ENCODE results near the gene LAMP1. TPM values are rescaled to one million over a fixed set of nuclear protein-coding genes. Genes with fewer than 3 reads are reported as not detected.
A peak's percentile ranks its signal among the peaks of the same experiment; 100 is the strongest.

LAMP1 gene
- total RNA-seq, 2 experiments from 2014 or later: 37.0 to 42.6 TPM

- H3K36me3 Mint-ChIP-seq (ENCODE audit: low read depth): peaks cover 25% of the 10 kb centered on the region
- POLR2A ChIA-PET: no interaction called here
- H3K27ac Mint-ChIP-seq: no peak overlapping the region
- H3K9me3 Mint-ChIP-seq: no peaks in the 10 kb centered on the region
- CTCF ChIA-PET: no interaction called here
- no peaks in the 10 kb centered on the region for H3K27me3 Mint-ChIP-seq
- H3K4me1 Mint-ChIP-seq (ENCODE audit: low read depth): peaks cover 6% of the 10 kb centered on the region
- H3K4me3 Mint-ChIP-seq: no peak overlapping the region
- no peak for ATAC-seq
- no peak for DNase-seq
- intact Hi-C loops (cut with micrococcal nuclease): no loop called here
- no peak for TF ChIP-seq CTCF (IDR thresholded peaks at IDR 0.05)
Measured at GRCh38 chr13:113325779-113326178, 28.7 kb downstream of the LAMP1 start.

- intact Hi-C loops (cut with micrococcal nuclease): no loop called here
- Mint-ChIP-seq H3K9me3 (no peaks in the 10 kb centered on the region), H3K36me3 (ENCODE audit: low read depth) (peaks cover 13% of the 10 kb centered on the region), H3K27me3 (no peaks in the 10 kb centered on the region), H3K4me3 (no peak overlapping the region), H3K4me1 (ENCODE audit: low read depth) (peaks cover 6% of the 10 kb centered on the region), H3K27ac (no peak overlapping the region)
- no peak for DNase-seq
- ChIA-PET POLR2A (no interaction called here), CTCF (interaction anchor here (0.8 kb wide), 1 partner anchor 384 kb away, joined by 3 read pairs; no protein-coding TSS in a partner anchor)
- TF ChIP-seq CTCF (IDR thresholded peaks at IDR 0.05): no peak
- no peak for ATAC-seq
Measured at GRCh38 chr13:113327391-113327765, 30.3 kb downstream of the LAMP1 start.

GRCh38 chr13:113327766-113328471 is 30.9 kb downstream of the LAMP1 start:
- Mint-ChIP-seq H3K27ac (no peak overlapping the region), H3K4me3 (no peak overlapping the region), H3K27me3 (no peaks in the 10 kb centered on the region), H3K9me3 (no peaks in the 10 kb centered on the region), H3K36me3 (ENCODE audit: low read depth) (peaks cover 11% of the 10 kb centered on the region), H3K4me1 (ENCODE audit: low read depth) (peaks cover 6% of the 10 kb centered on the region)
- TF ChIP-seq CTCF (IDR thresholded peaks at IDR 0.05): no peak
- intact Hi-C loops (cut with micrococcal nuclease): no loop called here
- ATAC-seq (no peak), DNase-seq (peak; percentile 15)
- CTCF ChIA-PET: interaction anchor here (0.8 kb wide), 1 partner anchor 385 kb away, joined by 3 read pairs; no protein-coding TSS in a partner anchor
- POLR2A ChIA-PET: no interaction called here

GRCh38 chr13:113328851-113329250 is 31.8 kb downstream of the LAMP1 start:
- intact Hi-C loops (cut with micrococcal nuclease): no loop called here
- no peak overlapping the region for H3K4me3 Mint-ChIP-seq
- no peak for ATAC-seq

More at GRCh38 chr13:113328851-113329250, 31.8 kb downstream of the LAMP1 start:
- POLR2A ChIA-PET: no interaction called here
- peaks cover 5% of the 10 kb centered on the region for H3K36me3 Mint-ChIP-seq (ENCODE audit: low read depth)
- no peaks in the 10 kb centered on the region for H3K27me3 Mint-ChIP-seq
- H3K4me1 Mint-ChIP-seq (ENCODE audit: low read depth): peaks cover 6% of the 10 kb centered on the region
- no peak for DNase-seq
- CTCF ChIA-PET: no interaction called here
- H3K27ac Mint-ChIP-seq: no peak overlapping the region
- no peak for TF ChIP-seq CTCF (IDR thresholded peaks at IDR 0.05)
- H3K9me3 Mint-ChIP-seq: no peaks in the 10 kb centered on the region

Data from activated CD8-positive, alpha-beta T cell treated with anti-CD3 and anti-CD28 coated beads for 36 hours (primary cell).